ENCODE measurements around the gene SLC51A.
"Not testable (repeated sequence)": the region's sequence is repeated elsewhere in the genome, so short reads cannot be mapped to it uniquely, and the experiment has no call there.

SLC51A gene

GRCh38 chr3:196216089-196216564 is at the start of gene SLC51A:
SLC51A (plus strand) TSS chr3:196216534; CDS start chr3:196216713, 179 bp downstream.
- Histone ChIP-seq H3K27ac (peak within 1 kb of the TSS; percentile 86), H3K9ac (peak within 1 kb of the TSS; percentile 34; the same call in 1 of the 2 replicates), H3K4me1 (peaks cover 62% of the 10 kb centered on the region), H3K4me3 (no peak within 1 kb of the TSS), H3K9me3 (no peaks in the 10 kb centered on the region), H3K27me3 (no peaks in the 10 kb centered on the region), H3K36me3 (no peaks in the 10 kb centered on the region), H4K20me1 (no peaks in the 10 kb centered on the region), H3K4me2 (peak within 1 kb of the TSS; percentile 73)
- no peak for TF ChIP-seq Cebpa-rat (IDR thresholded peaks at IDR 0.05)

- no peak for TF ChIP-seq Cebpa-rat (IDR thresholded peaks at IDR 0.05)
- Histone ChIP-seq H3K4me1 (peaks cover 7% of the 10 kb centered on the region), H4K20me1 (no peaks in the 10 kb centered on the region), H3K27ac (no peak overlapping the region), H3K9ac (no peak overlapping the region), H3K36me3 (no peaks in the 10 kb centered on the region), H3K4me3 (no peak overlapping the region), H3K27me3 (no peaks in the 10 kb centered on the region), H3K4me2 (no peak overlapping the region), H3K9me3 (no peaks in the 10 kb centered on the region)
Measured at GRCh38 chr3:196166741-196167140, 49.6 kb upstream of the SLC51A start.

DNA sequence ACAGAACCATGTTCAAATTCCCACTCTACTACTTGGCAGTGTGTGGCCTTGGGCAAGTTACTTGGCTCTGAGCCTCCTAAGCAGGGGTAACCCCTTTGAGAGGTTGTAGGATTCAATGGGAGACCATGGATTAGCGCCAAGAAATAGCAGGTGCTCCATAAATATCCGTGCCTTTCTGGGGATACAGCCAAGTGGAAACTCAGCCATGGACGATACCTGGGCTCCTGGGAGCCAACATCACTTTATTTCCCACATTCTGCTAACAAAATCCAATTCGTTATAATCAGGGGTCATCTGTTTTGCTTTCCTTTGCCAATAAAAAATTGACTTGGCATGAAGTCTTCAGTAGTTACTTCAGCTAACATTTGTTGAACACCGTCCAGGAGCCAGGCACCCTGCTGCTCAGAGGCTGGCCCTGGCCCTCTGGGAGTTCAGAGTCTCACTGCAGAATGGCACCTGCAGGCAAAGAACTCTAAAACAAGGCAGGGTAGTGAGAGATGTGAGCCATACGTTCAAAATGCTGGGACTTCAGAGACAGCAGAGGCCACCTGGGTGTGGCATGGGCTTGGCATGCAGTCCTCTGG is 47.4 kb upstream of the SLC51A start:
- H3K27ac ChIP-seq = no peak overlapping the region
- H3K4me1 ChIP-seq = peaks cover 7% of the 10 kb centered on the region
- no peak overlapping the region for H3K4me3 ChIP-seq
- H3K4me2 ChIP-seq = no peak overlapping the region
- no peaks in the 10 kb centered on the region for H3K9me3 ChIP-seq
- H3K36me3 ChIP-seq = no peaks in the 10 kb centered on the region
- no peaks in the 10 kb centered on the region for H3K27me3 ChIP-seq
- no peak for TF ChIP-seq Cebpa-rat (IDR thresholded peaks at IDR 0.05)
- H3K9ac ChIP-seq = no peak overlapping the region
- no peaks in the 10 kb centered on the region for H4K20me1 ChIP-seq

DNA sequence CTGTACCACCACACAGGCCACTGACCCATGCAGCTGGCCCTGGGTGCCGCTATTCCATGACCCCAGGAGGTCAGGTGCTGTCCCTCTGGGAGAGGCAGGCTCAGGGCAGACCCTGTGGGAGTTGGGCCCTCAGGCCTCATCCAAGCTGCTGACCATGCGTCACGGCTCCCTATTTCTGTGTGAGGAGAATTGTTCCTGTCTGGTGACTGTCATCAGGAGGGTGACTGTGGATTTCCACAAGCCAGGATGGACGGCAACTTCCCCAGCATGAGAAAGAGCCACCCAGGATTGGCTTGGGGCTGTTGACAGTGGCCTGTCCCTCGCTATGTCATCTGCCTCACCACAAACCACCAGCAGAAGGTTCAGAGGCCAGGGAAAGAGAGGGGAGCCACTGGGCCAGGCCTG is 46.5 kb upstream of the SLC51A start:
- Histone ChIP-seq H3K9ac (no peak overlapping the region), H3K36me3 (no peaks in the 10 kb centered on the region), H3K27ac (0 out of 2 replicates have a peak overlapping the region, but pooled peaks have one; percentile 13), H3K27me3 (no peaks in the 10 kb centered on the region), H3K4me1 (peaks cover 11% of the 10 kb centered on the region), H3K4me3 (no peak overlapping the region), H4K20me1 (no peaks in the 10 kb centered on the region), H3K4me2 (no peak overlapping the region), H3K9me3 (no peaks in the 10 kb centered on the region)
- no peak for TF ChIP-seq Cebpa-rat (IDR thresholded peaks at IDR 0.05)

DNA sequence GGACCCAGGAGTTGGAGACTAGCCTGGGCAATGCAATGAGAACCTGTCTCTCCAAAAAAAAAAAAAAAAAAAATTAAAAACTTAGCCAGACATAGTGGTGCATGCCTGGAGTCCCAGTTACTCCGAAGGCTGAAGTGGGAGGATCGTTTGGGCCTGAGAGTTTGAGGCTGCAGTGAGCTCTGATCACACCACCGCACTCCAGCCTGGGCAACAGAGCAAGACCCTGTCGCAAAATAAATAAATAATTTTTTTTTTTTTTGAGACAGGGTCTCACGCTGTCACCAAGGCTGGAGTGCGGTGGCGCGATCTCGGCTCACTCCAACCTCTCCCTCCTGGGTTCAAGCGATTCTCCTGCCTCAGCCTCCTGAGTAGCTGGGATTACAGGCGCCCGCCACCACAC is 46.0 kb upstream of the SLC51A start:
- not testable (repeated sequence) for H3K27ac ChIP-seq, H3K27me3 ChIP-seq, H3K9me3 ChIP-seq, H3K36me3 ChIP-seq, H4K20me1 ChIP-seq, H3K9ac ChIP-seq, H3K4me3 ChIP-seq, H3K4me2 ChIP-seq
- peaks cover 11% of the 10 kb centered on the region for H3K4me1 ChIP-seq

DNA sequence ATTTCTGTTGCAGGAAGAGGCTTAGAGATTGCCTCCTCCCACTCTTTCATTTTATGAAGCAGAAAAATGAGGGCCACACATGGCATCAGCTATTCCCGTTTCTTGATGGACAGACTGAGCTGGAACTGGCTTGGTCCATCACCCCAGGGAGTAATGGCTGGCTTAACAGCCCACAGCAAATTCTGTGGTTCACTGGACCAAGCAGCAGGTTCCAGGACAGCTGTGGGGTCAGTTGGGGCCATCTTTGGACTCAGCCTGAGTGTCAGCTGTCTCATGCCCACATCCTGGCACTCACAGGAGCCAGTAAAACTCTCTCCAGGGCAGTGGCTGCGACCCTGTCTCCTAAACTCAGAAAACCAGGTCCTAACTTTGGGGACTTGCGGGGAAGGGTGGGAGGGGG is 41.7 kb upstream of the SLC51A start:
- Histone ChIP-seq H3K9me3 (peaks cover 19% of the 10 kb centered on the region), H3K4me1 (peaks cover 16% of the 10 kb centered on the region), H3K4me3 (no peak overlapping the region), H3K9ac (no peak overlapping the region), H3K4me2 (no peak overlapping the region; the same call in 1 of the 2 replicates), H3K27me3 (no peaks in the 10 kb centered on the region), H4K20me1 (no peaks in the 10 kb centered on the region), H3K36me3 (no peaks in the 10 kb centered on the region), H3K27ac (no peak overlapping the region)
- no peak for TF ChIP-seq Cebpa-rat (IDR thresholded peaks at IDR 0.05)

GRCh38 chr3:196175116-196175625 is 41.2 kb upstream of the SLC51A start:
- Histone ChIP-seq H3K4me2 (no peak overlapping the region), H4K20me1 (no peaks in the 10 kb centered on the region), H3K27me3 (no peaks in the 10 kb centered on the region), H3K4me3 (no peak overlapping the region), H3K27ac (no peak overlapping the region; the same call in 1 of the 2 replicates), H3K36me3 (no peaks in the 10 kb centered on the region), H3K9ac (no peak overlapping the region), H3K4me1 (peaks cover 21% of the 10 kb centered on the region), H3K9me3 (peaks cover 19% of the 10 kb centered on the region)
- no peak for TF ChIP-seq Cebpa-rat (IDR thresholded peaks at IDR 0.05)

DNA sequence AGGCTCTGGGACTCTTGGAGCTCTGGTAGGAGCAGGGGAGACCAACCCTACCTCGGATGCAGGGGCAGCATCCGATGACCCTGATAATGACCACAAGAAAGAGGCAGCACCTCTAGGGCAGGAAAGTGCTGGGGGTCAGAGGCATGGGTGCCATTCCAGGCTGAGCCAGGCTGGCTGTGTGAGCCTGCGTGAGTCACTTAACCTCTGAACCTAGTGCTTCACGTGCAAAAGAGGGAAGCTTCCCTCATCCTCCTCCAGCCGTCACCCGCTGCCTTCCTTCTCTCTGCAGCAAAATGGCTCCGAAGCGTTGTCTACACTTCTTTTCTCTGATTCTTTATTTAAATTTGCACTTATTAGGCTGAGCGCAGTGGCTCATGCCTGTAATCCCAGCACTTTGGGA is 40.6 kb upstream of the SLC51A start:
- Histone ChIP-seq H3K9ac (no peak overlapping the region), H3K36me3 (no peaks in the 10 kb centered on the region), H3K4me1 (peaks cover 26% of the 10 kb centered on the region), H3K4me2 (no peak overlapping the region), H3K27ac (peak overlapping the region; percentile 13; the same call in 1 of the 2 replicates), H3K9me3 (peaks cover 19% of the 10 kb centered on the region), H3K27me3 (no peaks in the 10 kb centered on the region), H4K20me1 (no peaks in the 10 kb centered on the region), H3K4me3 (no peak overlapping the region)
- no peak for TF ChIP-seq Cebpa-rat (IDR thresholded peaks at IDR 0.05)

DNA sequence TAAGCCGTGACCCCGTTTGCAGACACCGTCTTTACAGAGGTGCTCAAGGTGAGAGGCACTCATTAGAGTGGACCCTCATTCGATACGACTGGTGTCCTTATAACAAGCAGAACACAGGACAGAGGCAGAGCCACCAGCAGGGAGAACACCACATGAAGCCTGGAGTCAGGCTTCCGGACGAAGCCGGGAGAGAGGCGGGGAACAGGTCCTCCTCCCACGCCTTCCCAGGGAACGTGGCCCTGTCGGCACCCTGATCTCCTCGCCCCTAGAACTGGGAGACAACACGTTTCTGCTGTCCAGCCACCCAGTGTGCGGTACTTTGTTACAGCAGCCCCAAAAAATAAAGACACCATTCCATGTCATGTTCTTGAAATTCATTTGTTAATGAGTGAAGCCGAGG is 38.8 kb upstream of the SLC51A start:
- Histone ChIP-seq H3K9me3 (peaks cover 19% of the 10 kb centered on the region), H3K27me3 (no peaks in the 10 kb centered on the region), H3K4me3 (no peak overlapping the region), H3K36me3 (no peaks in the 10 kb centered on the region), H4K20me1 (no peaks in the 10 kb centered on the region), H3K4me1 (peaks cover 45% of the 10 kb centered on the region), H3K27ac (no peak overlapping the region), H3K9ac (no peak overlapping the region), H3K4me2 (no peak overlapping the region)
- TF ChIP-seq Cebpa-rat (IDR thresholded peaks at IDR 0.05) = no peak

GRCh38 chr3:196177967-196178366 is 38.4 kb upstream of the SLC51A start:
- no peak for TF ChIP-seq Cebpa-rat (IDR thresholded peaks at IDR 0.05)
- H3K9me3 ChIP-seq = peaks cover 19% of the 10 kb centered on the region
- no peaks in the 10 kb centered on the region for H3K27me3 ChIP-seq
- no peak overlapping the region for H3K27ac ChIP-seq
- no peaks in the 10 kb centered on the region for H3K36me3 ChIP-seq
- no peak overlapping the region for H3K9ac ChIP-seq
- no peak overlapping the region for H3K4me3 ChIP-seq
- no peaks in the 10 kb centered on the region for H4K20me1 ChIP-seq
- H3K4me2 ChIP-seq = no peak overlapping the region
- peaks cover 49% of the 10 kb centered on the region for H3K4me1 ChIP-seq

Data from BLaER1 (cell line).